ENCODE data around the gene ARL14EP.

GRCh38 chr11:30304620-30305019 is 18.3 kb upstream of the ARL14EP start:
- TF ChIP-seq CTCF (IDR thresholded peaks at IDR 0.05) (no peak), POLR2A (IDR thresholded peaks at IDR 0.05) (no peak)
